Endothelial cell of umbilical vein (primary cell): ENCODE data around the gene ZNF511. TPM values are rescaled to one million over a fixed set of nuclear protein-coding genes. Genes with fewer than 3 reads are reported as not detected.

Experiments used
- BruUV-seq: library from RNA; stranded (reverse); fragments of 400-500 nt; replicated peaks from 2 replicates; lab custom pipeline; 2021; lab: Mats Ljungman, UMichigan
- CTCF ChIA-PET: fragments of 300-600, 350-600 bp; sonication (Branson Sonifier 250); formaldehyde crosslinking; loops from one replicate; lab custom pipeline; 2021; ENCODE audit warnings: antibody characterized with exemption, inconsistent platforms; lab: Charles Lee
- POLR2A ChIA-PET: fragments of 300-600, 350-600 bp; sonication (Branson Sonifier 250); formaldehyde crosslinking; loops from one replicate; lab custom pipeline; 2021; ENCODE audit warnings: antibody characterized with exemption, inconsistent platforms; lab: Charles Lee
- DNase-seq: peaks from one replicate; pipeline ENCODE4 v3.0.0-alpha.2; 2011; ENCODE audit warnings: low read depth, low spot score
- FAIRE-seq: peaks from 2 replicates; lab custom pipeline; 2011; peaks lifted over from hg19 to GRCh38; lab: Jason Lieb, UNC
- H2AFZ ChIP-seq: 2 replicates; pipeline ENCODE4 v1.6.0; 2012; ENCODE audit warnings: low read depth, low read length, control low read depth, inconsistent platforms
- H3K27ac ChIP-seq: 2 replicates; pipeline ENCODE4 v1.5.1; 2011; ENCODE audit warnings: low read depth, mild to moderate bottlenecking, control low read depth, low read length, moderate library complexity; ENCODE audit not compliant: insufficient read depth
- H3K27me3 ChIP-seq, 2 experiments: 2 replicates each; pipeline versions ENCODE4 v1.6.0 to v1.6.1; 2011; ENCODE audit warnings: low read length in 2 of 2, mixed read lengths in 1 of 2; ENCODE audit not compliant: control insufficient read depth in 2 of 2, insufficient read depth in 2 of 2
- H3K36me3 ChIP-seq, 2 experiments: 2 replicates in 1 of 2; 3 replicates in 1 of 2; pipeline ENCODE4 v1.5.1; 2011; ENCODE audit warnings: low read length in 2 of 2, mild to moderate bottlenecking in 1 of 2, moderate library complexity in 1 of 2; ENCODE audit not compliant: control insufficient read depth in 2 of 2, insufficient read depth in 2 of 2; ENCODE audit errors: extremely low read depth in 1 of 2
- H3K4me1 ChIP-seq: 3 replicates; pipeline ENCODE4 v1.5.1; 2011; ENCODE audit warnings: mild to moderate bottlenecking, low read length; ENCODE audit not compliant: control insufficient read depth, insufficient read depth; ENCODE audit errors: extremely low read depth
- H3K4me2 ChIP-seq: 2 replicates; pipeline ENCODE4 v1.6.1; 2011; ENCODE audit warnings: low read length, control low read depth, mixed read lengths; ENCODE audit not compliant: insufficient read depth
- H3K4me3 ChIP-seq, 3 experiments: fragments of 200-600 bp in 1 of 3; sonication (generic), shearing (Covaris generic) in 1 of 3; replicated peaks in 1 of 3; 2 replicates each; pipeline ENCODE4 v1.5.1; 2011 to 2016; ENCODE audit warnings: control low read depth in 3 of 3, low read length in 3 of 3, mild to moderate bottlenecking in 2 of 3, inconsistent platforms in 1 of 3, low read depth in 1 of 3, moderate library complexity in 1 of 3; ENCODE audit not compliant: insufficient read depth in 1 of 3
- H3K79me2 ChIP-seq: 2 replicates; pipeline ENCODE4 v1.6.0; 2012; ENCODE audit warnings: low read length, inconsistent platforms; ENCODE audit not compliant: control insufficient read depth, insufficient read depth
- H3K9ac ChIP-seq: replicated peaks from 2 replicates; pipeline ENCODE3; 2011; ENCODE audit warnings: low read length, control low read depth; ENCODE audit not compliant: insufficient read depth; ENCODE audit errors: extremely low read depth
- H3K9me1 ChIP-seq: replicated peaks from 3 replicates; pipeline ENCODE4 v1.6.0; 2011; ENCODE audit warnings: mild to moderate bottlenecking, low read length; ENCODE audit not compliant: control insufficient read depth, insufficient read depth; ENCODE audit errors: extremely low read depth
- H3K9me3 ChIP-seq: replicated peaks from 2 replicates; pipeline ENCODE4 v1.5.1; 2012; ENCODE audit warnings: low read length, inconsistent platforms; ENCODE audit not compliant: control insufficient read depth, insufficient read depth
- H4K20me1 ChIP-seq: replicated peaks from 2 replicates; pipeline ENCODE3; 2011; ENCODE audit warnings: mild to moderate bottlenecking, low read length; ENCODE audit not compliant: control insufficient read depth, insufficient read depth; ENCODE audit errors: extremely low read depth
- EZH2 ChIP-seq: IDR thresholded peaks from 2 replicates; pipeline ENCODE4 v1.6.1; 2012; ENCODE audit warnings: borderline replicate concordance, low read depth, mild to moderate bottlenecking, moderate library complexity, low read length, inconsistent platforms; ENCODE audit not compliant: severe bottlenecking
- FOS ChIP-seq: IDR thresholded peaks from 2 replicates; pipeline ENCODE4 v1.6.1; 2011; ENCODE audit warnings: mild to moderate bottlenecking, low read length, moderate library complexity, borderline replicate concordance; ENCODE audit not compliant: insufficient read depth
- GATA2 ChIP-seq: IDR thresholded peaks from 2 replicates; pipeline ENCODE4 v1.7.0; 2011; ENCODE audit warnings: low read depth, mild to moderate bottlenecking, moderate library complexity, mixed read lengths, low read length; ENCODE audit not compliant: insufficient read length, insufficient read depth
- JUN ChIP-seq: IDR thresholded peaks from 2 replicates; pipeline ENCODE4 v1.6.1; 2011; ENCODE audit warnings: borderline replicate concordance, low read depth; ENCODE audit not compliant: insufficient read length, insufficient read depth
- MYC ChIP-seq: IDR thresholded peaks from one replicate; pipeline ENCODE4 v1.6.1; 2011; ENCODE audit warnings: mild to moderate bottlenecking, low read depth, low read length
- POLR2A ChIP-seq: IDR thresholded peaks from 2 replicates; pipeline ENCODE4 v1.6.1; 2012; ENCODE audit warnings: low read depth, mild to moderate bottlenecking, control low read depth, low read length
- POLR2AphosphoS5 ChIP-seq: IDR thresholded peaks from 2 replicates; pipeline ENCODE4 v1.6.1; 2012; ENCODE audit warnings: low read depth, mild to moderate bottlenecking, control low read depth, low read length, moderate library complexity; ENCODE audit not compliant: insufficient read depth
- dilution Hi-C: fragments of 300-500 bp; cut with MboI; formaldehyde crosslinking; loops from one replicate; pipeline ENCODE4 v1.15.0; 2019; ENCODE audit warnings: low sequenced_read_pairs; ENCODE audit not compliant: extremely low pct_ligation_motif_present
- intact Hi-C: fragments of 100-400 bp; cut with micrococcal nuclease; formaldehyde crosslinking; loops from one replicate; pipeline ENCODE4 v1.10.0; 2022
- polyA plus RNA-seq, 4 experiments: library from polyadenylated mRNA; depleted of rRNA in 3 of 4; stranded (reverse) in 3 of 4; unstranded in 1 of 4; fragments of >200 nt; gene quantifications; 2 replicates each; pipeline versions ENCODE4 v1.2.1 to v1.2.3, GENCODE V29; 2011 to 2012; ENCODE audit warnings: missing spikeins in 1 of 4
- total RNA-seq: library from RNA; stranded (reverse); gene quantifications from 2 replicates; pipeline ENCODE4 v1.2.3, GENCODE V29; 2021
- TF ChIP-seq, protein P1 (sequence below), 2 donors: IDR thresholded peaks; 1 replicate in 1 of 2; 2 replicates in 1 of 2; pipeline ENCODE4 v1.5.1; 2011; ENCODE audit warnings: low read length in 2 of 2, mild to moderate bottlenecking in 2 of 2, moderate library complexity in 2 of 2, control low read depth in 1 of 2, inconsistent platforms in 1 of 2, low read depth in 1 of 2; ENCODE audit not compliant: insufficient read depth in 1 of 2; ENCODE audit errors: extremely low read depth in 1 of 2
- TF ChIP-seq, protein P2 (sequence below): IDR thresholded peaks from 2 replicates; pipeline ENCODE4 v1.6.1; 2011; ENCODE audit not compliant: insufficient read depth, insufficient read length

Gene ZNF511
- total and polyA plus RNA-seq, 2 donors (not counting 3 experiments of a cell fraction or from before 2014, with no cell fraction given) = 25.6 to 37.9 TPM

DNA sequence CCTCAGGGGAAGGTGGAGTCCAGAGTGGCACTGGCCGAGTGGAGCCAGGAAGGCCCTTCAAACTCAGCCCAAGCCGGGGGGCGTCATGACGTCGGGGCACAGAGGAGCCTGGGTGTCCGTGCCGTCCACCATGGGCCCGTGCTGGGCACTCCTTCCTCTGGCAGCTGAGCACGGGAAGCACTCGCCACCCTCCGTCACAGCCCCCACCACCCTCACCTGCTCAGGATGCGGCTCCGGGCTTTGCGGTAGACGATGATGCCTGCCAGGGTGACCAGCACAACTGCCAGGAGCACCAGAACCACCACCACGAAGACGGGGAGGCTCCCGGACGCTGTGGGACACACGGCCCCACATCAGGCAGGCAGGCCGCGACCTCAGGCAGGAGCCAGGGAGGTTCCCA, 40.2 kb upstream of the ZNF511 start:
- ChIA-PET POLR2A (no interaction called here), CTCF (interaction anchor here (0.6 kb wide), 1 partner anchor 29 kb away, joined by 4 read pairs; no protein-coding TSS in a partner anchor)
- no TSS peak for BruUV-seq
- Histone ChIP-seq H3K27me3 (no peaks in the 10 kb centered on the region), H3K9me3 (no peaks in the 10 kb centered on the region), H3K9ac (no peak overlapping the region), H3K9me1 (no peaks in the 10 kb centered on the region), H3K4me1 (no peaks in the 10 kb centered on the region), H3K36me3 (no peaks in the 10 kb centered on the region), H2AFZ (no peak overlapping the region), H3K4me3 (no peak overlapping the region), H3K27ac (no peak overlapping the region), H3K79me2 (no peaks in the 10 kb centered on the region), H4K20me1 (no peaks in the 10 kb centered on the region), H3K4me2 (no peak overlapping the region)
- dilution Hi-C loops = no loop called here
- TF ChIP-seq FOS = no peak
- TF ChIP-seq, protein P1, sequence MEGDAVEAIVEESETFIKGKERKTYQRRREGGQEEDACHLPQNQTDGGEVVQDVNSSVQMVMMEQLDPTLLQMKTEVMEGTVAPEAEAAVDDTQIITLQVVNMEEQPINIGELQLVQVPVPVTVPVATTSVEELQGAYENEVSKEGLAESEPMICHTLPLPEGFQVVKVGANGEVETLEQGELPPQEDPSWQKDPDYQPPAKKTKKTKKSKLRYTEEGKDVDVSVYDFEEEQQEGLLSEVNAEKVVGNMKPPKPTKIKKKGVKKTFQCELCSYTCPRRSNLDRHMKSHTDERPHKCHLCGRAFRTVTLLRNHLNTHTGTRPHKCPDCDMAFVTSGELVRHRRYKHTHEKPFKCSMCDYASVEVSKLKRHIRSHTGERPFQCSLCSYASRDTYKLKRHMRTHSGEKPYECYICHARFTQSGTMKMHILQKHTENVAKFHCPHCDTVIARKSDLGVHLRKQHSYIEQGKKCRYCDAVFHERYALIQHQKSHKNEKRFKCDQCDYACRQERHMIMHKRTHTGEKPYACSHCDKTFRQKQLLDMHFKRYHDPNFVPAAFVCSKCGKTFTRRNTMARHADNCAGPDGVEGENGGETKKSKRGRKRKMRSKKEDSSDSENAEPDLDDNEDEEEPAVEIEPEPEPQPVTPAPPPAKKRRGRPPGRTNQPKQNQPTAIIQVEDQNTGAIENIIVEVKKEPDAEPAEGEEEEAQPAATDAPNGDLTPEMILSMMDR (IDR thresholded peaks at IDR 0.05; ENCODE audit: extremely low read depth in 1 of 2, insufficient read depth in 1 of 2, low read depth in 1 of 2, low read length in 2 of 2) = no peak
- TF ChIP-seq GATA2 = no peak
- no peak for TF ChIP-seq MYC
- TF ChIP-seq, protein P2, sequence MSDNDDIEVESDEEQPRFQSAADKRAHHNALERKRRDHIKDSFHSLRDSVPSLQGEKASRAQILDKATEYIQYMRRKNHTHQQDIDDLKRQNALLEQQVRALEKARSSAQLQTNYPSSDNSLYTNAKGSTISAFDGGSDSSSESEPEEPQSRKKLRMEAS = no peak
- no peak for TF ChIP-seq POLR2A
- TF ChIP-seq POLR2AphosphoS5 = no peak
- no peak for TF ChIP-seq JUN
- no peak for TF ChIP-seq EZH2
- intact Hi-C loops = no loop called here
- DNase-seq (no peak), FAIRE-seq (no peak)
